ENCODE measurements around the gene HS2ST1. TPM values are rescaled to one million over a fixed set of nuclear protein-coding genes. Genes with fewer than 3 reads are reported as not detected.

Gene HS2ST1
- total RNA-seq, 1 experiment from 2014 or later = 35.0 TPM

DNA sequence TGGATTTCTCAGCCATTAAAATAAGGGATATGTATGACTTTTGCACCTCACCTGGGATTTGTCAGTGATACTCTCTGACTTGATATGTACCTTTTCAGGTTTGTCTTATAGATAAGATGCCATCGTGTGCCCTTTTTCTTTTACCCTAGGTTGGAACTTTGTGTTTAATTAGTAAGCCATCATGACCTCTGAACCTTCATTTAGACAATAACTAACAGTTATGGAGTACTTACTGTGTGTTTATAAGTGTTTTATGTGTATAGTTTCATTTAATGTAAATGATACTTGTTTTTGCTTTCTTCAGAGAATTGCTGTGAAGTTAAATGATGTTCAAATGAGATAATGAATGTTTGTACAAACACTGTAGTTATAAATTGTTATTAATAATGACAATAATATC lies 14.4 kb downstream of the HS2ST1 start:
- TF ChIP-seq EZH2 (IDR thresholded peaks at IDR 0.05; ENCODE audit: low read depth) = no peak
- TF ChIP-seq, protein P1, sequence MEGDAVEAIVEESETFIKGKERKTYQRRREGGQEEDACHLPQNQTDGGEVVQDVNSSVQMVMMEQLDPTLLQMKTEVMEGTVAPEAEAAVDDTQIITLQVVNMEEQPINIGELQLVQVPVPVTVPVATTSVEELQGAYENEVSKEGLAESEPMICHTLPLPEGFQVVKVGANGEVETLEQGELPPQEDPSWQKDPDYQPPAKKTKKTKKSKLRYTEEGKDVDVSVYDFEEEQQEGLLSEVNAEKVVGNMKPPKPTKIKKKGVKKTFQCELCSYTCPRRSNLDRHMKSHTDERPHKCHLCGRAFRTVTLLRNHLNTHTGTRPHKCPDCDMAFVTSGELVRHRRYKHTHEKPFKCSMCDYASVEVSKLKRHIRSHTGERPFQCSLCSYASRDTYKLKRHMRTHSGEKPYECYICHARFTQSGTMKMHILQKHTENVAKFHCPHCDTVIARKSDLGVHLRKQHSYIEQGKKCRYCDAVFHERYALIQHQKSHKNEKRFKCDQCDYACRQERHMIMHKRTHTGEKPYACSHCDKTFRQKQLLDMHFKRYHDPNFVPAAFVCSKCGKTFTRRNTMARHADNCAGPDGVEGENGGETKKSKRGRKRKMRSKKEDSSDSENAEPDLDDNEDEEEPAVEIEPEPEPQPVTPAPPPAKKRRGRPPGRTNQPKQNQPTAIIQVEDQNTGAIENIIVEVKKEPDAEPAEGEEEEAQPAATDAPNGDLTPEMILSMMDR (conservative IDR thresholded peaks at IDR 0.05) = no peak
- peaks cover 69% of the 10 kb centered on the region for H3K79me2 ChIP-seq (ENCODE audit: low read depth)
- H3F3A ChIP-seq (ENCODE audit: insufficient read depth, low read depth) = no peaks in the 10 kb centered on the region
- no peak overlapping the region for H3K27ac ChIP-seq
- no peaks in the 10 kb centered on the region for H3K4me1 ChIP-seq (replicated peaks; ENCODE audit: insufficient read depth)
- H4K20me1 ChIP-seq (ENCODE audit: insufficient read depth) = no peaks in the 10 kb centered on the region
- no peaks in the 10 kb centered on the region for H3K36me3 ChIP-seq (ENCODE audit: low read depth)
- no peaks in the 10 kb centered on the region for H3K27me3 ChIP-seq (ENCODE audit: insufficient read depth, low read depth)
- POLR2A ChIA-PET (ENCODE audit: unreplicated experiment) = no interaction called here
- peaks cover 11% of the 10 kb centered on the region; the same call in 1 of the 2 replicates for H3K9me3 ChIP-seq (ENCODE audit: insufficient read depth, low read depth)
- H2AFZ ChIP-seq = no peak overlapping the region
- intact Hi-C loops (cut with micrococcal nuclease; ENCODE audit: unreplicated experiment) = no loop called here
- no peak overlapping the region for H3K4me3 ChIP-seq
- no TSS peak for BruUV-seq (replicated peaks)
- H3K4me2 ChIP-seq = no peak overlapping the region
- peaks cover 11% of the 10 kb centered on the region; the same call in 1 of the 2 replicates for H3K9me2 ChIP-seq (ENCODE audit: insufficient read depth)
- DNase-seq = no peak
- CTCF ChIA-PET = no interaction called here

DNA sequence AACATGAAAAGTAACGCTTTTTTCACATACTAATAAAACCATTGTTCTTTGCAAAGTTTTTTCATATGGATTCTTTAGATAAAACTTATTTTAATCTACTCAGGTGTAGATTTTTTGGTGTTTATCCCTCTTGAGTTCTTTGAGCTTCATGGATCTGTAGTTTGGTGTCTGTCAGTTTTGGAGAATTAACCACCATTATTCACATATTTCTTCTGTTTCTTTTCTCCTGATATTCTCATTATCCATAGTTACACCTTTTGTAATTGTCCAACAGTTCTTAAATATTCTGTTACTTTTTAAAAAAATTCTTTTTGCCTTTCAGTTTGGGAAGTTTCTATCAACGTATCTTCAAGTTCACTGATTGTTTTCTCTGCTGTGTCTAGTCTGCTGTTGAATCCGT lies 18.6 kb downstream of the HS2ST1 start:
- H3K9me3 ChIP-seq (ENCODE audit: insufficient read depth, low read depth) = no peaks in the 10 kb centered on the region
- BruUV-seq (replicated peaks) = no TSS peak
- H3K79me2 ChIP-seq (ENCODE audit: low read depth) = peaks cover 46% of the 10 kb centered on the region
- no peak overlapping the region for H3K4me2 ChIP-seq
- no peaks in the 10 kb centered on the region for H3F3A ChIP-seq (ENCODE audit: insufficient read depth, low read depth)
- H3K4me1 ChIP-seq (replicated peaks; ENCODE audit: insufficient read depth) = no peaks in the 10 kb centered on the region
- H3K36me3 ChIP-seq (ENCODE audit: low read depth) = no peaks in the 10 kb centered on the region
- no peak overlapping the region for H2AFZ ChIP-seq
- no peak for TF ChIP-seq EZH2 (IDR thresholded peaks at IDR 0.05; ENCODE audit: low read depth)
- TF ChIP-seq, protein P1 (conservative IDR thresholded peaks at IDR 0.05) = no peak
- no peaks in the 10 kb centered on the region for H4K20me1 ChIP-seq (ENCODE audit: insufficient read depth)
- peaks cover 11% of the 10 kb centered on the region; the same call in 1 of the 2 replicates for H3K9me2 ChIP-seq (ENCODE audit: insufficient read depth)
- ChIA-PET CTCF (no interaction called here), POLR2A (ENCODE audit: unreplicated experiment) (no interaction called here)
- H3K27ac ChIP-seq = no peak overlapping the region
- H3K4me3 ChIP-seq = no peak overlapping the region
- H3K27me3 ChIP-seq (ENCODE audit: insufficient read depth, low read depth) = no peaks in the 10 kb centered on the region
- intact Hi-C loops (cut with micrococcal nuclease; ENCODE audit: unreplicated experiment) = no loop called here
- no peak for DNase-seq

DNA sequence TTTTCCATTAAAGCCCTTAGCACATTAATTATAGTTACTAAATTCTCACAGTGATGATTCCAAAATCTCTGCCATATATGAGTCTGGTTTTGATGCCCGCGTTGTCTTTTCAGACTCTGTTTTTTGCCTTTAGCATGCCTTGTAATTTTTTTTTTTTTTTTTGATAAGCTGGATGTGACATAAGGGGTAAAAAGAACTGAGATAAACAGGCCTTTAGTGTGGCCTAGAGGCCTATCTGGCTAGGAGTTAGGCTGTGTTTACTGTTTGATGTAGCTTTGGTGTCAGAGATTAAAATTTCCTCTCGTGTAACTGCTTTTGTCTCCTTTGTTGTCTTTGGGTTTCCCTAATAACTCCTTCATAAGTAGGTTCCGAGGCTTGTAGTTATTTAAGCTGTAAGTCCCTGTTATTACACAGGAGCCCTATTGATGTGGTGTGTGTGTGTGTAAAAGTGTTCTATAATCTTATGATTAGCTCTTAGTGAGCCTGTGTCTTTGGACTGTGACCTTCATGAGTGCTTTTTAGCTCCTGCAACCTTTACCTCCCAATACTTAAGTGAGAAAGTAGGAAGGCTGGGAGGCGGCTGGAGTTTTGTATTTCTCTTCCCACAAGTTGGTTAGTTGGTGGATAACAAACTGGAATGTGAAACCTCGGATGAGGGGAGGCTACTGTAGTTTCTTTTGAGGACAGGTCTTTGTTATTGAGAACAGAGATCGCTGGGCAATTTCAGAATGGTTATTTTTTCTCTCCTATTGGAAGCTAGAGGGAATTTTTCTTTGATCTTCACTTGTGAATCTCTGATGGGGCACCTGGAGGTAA lies 19.3 kb downstream of the HS2ST1 start:
- DNase-seq = no peak
- no peaks in the 10 kb centered on the region for H3F3A ChIP-seq (ENCODE audit: insufficient read depth, low read depth)
- H3K9me2 ChIP-seq (ENCODE audit: insufficient read depth) = peaks cover 11% of the 10 kb centered on the region; the same call in 1 of the 2 replicates
- no peak overlapping the region for H3K4me2 ChIP-seq
- H3K79me2 ChIP-seq (ENCODE audit: low read depth) = peaks cover 41% of the 10 kb centered on the region
- no TSS peak for BruUV-seq (replicated peaks)
- TF ChIP-seq EZH2 (IDR thresholded peaks at IDR 0.05; ENCODE audit: low read depth) = no peak
- TF ChIP-seq, protein P1 (conservative IDR thresholded peaks at IDR 0.05) = no peak
- no peaks in the 10 kb centered on the region for H3K36me3 ChIP-seq (ENCODE audit: low read depth)
- H3K4me1 ChIP-seq (replicated peaks; ENCODE audit: insufficient read depth) = peaks cover 6% of the 10 kb centered on the region; the same call in 1 of the 2 replicates
- no peak overlapping the region for H2AFZ ChIP-seq
- H3K4me3 ChIP-seq = no peak overlapping the region
- no peaks in the 10 kb centered on the region for H3K27me3 ChIP-seq (ENCODE audit: insufficient read depth, low read depth)
- H4K20me1 ChIP-seq (ENCODE audit: insufficient read depth) = no peaks in the 10 kb centered on the region
- ChIA-PET CTCF (no interaction called here), POLR2A (ENCODE audit: unreplicated experiment) (interaction anchor here (0.5 kb wide), 1 partner anchor 50 kb away, joined by 4 read pairs; no protein-coding TSS in a partner anchor)
- no peak overlapping the region for H3K27ac ChIP-seq
- intact Hi-C loops (cut with micrococcal nuclease; ENCODE audit: unreplicated experiment) = no loop called here
- H3K9me3 ChIP-seq (ENCODE audit: insufficient read depth, low read depth) = no peaks in the 10 kb centered on the region

Measured in PC-9 (cell line).